ENCODE measurements around the gene ING3. TPM values are rescaled to one million over a fixed set of nuclear protein-coding genes. Genes with fewer than 3 reads are reported as not detected.

Gene ING3
- polyA plus RNA-seq, result 10 to 100 TPM; 29.5 to 33.7 (median 31.4) TPM

- peak; percentile 98 for DNase-seq
These were observed at the start of gene ING3 for GRCh38 chr7:120950539-120951308. TSS of gene ING3 (plus strand) at chr7:120950777. CDS start at chr7:120950897, 120 bp downstream.

GRCh38 chr7:120915314-120916105, 35.1 kb upstream of the ING3 start:
- no peak for DNase-seq
- no peak overlapping the region for H3K4me3 Mint-ChIP-seq
- H3K9me3 Mint-ChIP-seq, result peaks cover 0 to 6% (median 0%) of the 10 kb centered on the region in 6 donors
- H3K27me3 Mint-ChIP-seq (ENCODE audit: low read depth in 3 of 3), result peaks cover 0 to 7% (median 6%) of the 10 kb centered on the region in 3 donors
- H3K36me3 Mint-ChIP-seq, result no peaks in the 10 kb centered on the region
- no peaks in the 10 kb centered on the region for H3K4me1 Mint-ChIP-seq
- H3K27ac Mint-ChIP-seq, result no peak overlapping the region

More at GRCh38 chr7:120950539-120951308, at the start of gene ING3:
- Mint-ChIP-seq H3K36me3 (peaks cover 4 to 6% (median 6%) of the 10 kb centered on the region in 3 donors), H3K4me1 (peaks cover 28 to 40% of the 10 kb centered on the region in 2 donors), H3K27ac (peak within 1 kb of the TSS; percentile 98 to 99 (median 98)), H3K27me3 (ENCODE audit: low read depth in 3 of 3) (peaks cover 13 to 16% (median 14%) of the 10 kb centered on the region in 3 donors), H3K4me3 (peak within 1 kb of the TSS; percentile 91 to 99 (median 97)), H3K9me3 (peaks cover 0 to 2% (median 0%) of the 10 kb centered on the region in 6 donors)

GRCh38 chr7:120916121-120916520, 34.5 kb upstream of the ING3 start:
- Mint-ChIP-seq H3K27ac (no peak overlapping the region), H3K9me3 (peaks cover 0 to 6% (median 0%) of the 10 kb centered on the region in 6 donors), H3K27me3 (ENCODE audit: low read depth in 3 of 3) (peaks cover 0 to 7% (median 6%) of the 10 kb centered on the region in 3 donors), H3K4me3 (no peak overlapping the region), H3K4me1 (no peaks in the 10 kb centered on the region), H3K36me3 (no peaks in the 10 kb centered on the region)
- no peak for DNase-seq

- Mint-ChIP-seq H3K4me1 (no peaks in the 10 kb centered on the region), H3K4me3 (no peak overlapping the region), H3K27ac (no peak overlapping the region), H3K9me3 (peaks cover 0 to 6% (median 0%) of the 10 kb centered on the region in 6 donors), H3K36me3 (no peaks in the 10 kb centered on the region), H3K27me3 (ENCODE audit: low read depth in 3 of 3) (peaks cover 0 to 7% (median 6%) of the 10 kb centered on the region in 3 donors)
- DNase-seq, result no peak
These were observed 34.0 kb upstream of the ING3 start for GRCh38 chr7:120916538-120916937.

- H3K4me3 Mint-ChIP-seq, result no peak overlapping the region
- H3K9me3 Mint-ChIP-seq, result peaks cover 0 to 3% (median 0%) of the 10 kb centered on the region in 6 donors
- H3K27me3 Mint-ChIP-seq (ENCODE audit: low read depth in 3 of 3), result peaks cover 0 to 6% (median 5%) of the 10 kb centered on the region in 3 donors
- H3K27ac Mint-ChIP-seq, result no peak overlapping the region
- DNase-seq, result no peak
- H3K4me1 Mint-ChIP-seq, result no peaks in the 10 kb centered on the region
- no peaks in the 10 kb centered on the region for H3K36me3 Mint-ChIP-seq
These were observed 31.1 kb upstream of the ING3 start for GRCh38 chr7:120919466-120919865.

- H3K36me3 Mint-ChIP-seq, result no peaks in the 10 kb centered on the region
- H3K27me3 Mint-ChIP-seq (ENCODE audit: low read depth in 3 of 3), result peaks cover 0 to 10% (median 8%) of the 10 kb centered on the region in 3 donors
- no peak for DNase-seq
- H3K4me3 Mint-ChIP-seq, result no peak overlapping the region
- H3K4me1 Mint-ChIP-seq, result no peaks in the 10 kb centered on the region
- peaks cover 0 to 3% (median 0%) of the 10 kb centered on the region in 6 donors for H3K9me3 Mint-ChIP-seq
- H3K27ac Mint-ChIP-seq, result no peak overlapping the region
These were observed 30.5 kb upstream of the ING3 start for GRCh38 chr7:120920034-120920433.

- DNase-seq, result no peak
- H3K4me1 Mint-ChIP-seq, result no peaks in the 10 kb centered on the region
- peaks cover 0 to 13% (median 9%) of the 10 kb centered on the region in 3 donors for H3K27me3 Mint-ChIP-seq (ENCODE audit: low read depth in 3 of 3)
- no peak overlapping the region for H3K27ac Mint-ChIP-seq
- H3K4me3 Mint-ChIP-seq, result no peak overlapping the region
- no peaks in the 10 kb centered on the region for H3K36me3 Mint-ChIP-seq
- peaks cover 0 to 3% (median 0%) of the 10 kb centered on the region in 6 donors for H3K9me3 Mint-ChIP-seq
These were observed 29.8 kb upstream of the ING3 start for GRCh38 chr7:120920591-120921274.

GRCh38 chr7:120924837-120925236, 25.7 kb upstream of the ING3 start:
- no peak for DNase-seq
- Mint-ChIP-seq H3K27ac (no peak overlapping the region), H3K36me3 (no peaks in the 10 kb centered on the region)

GRCh38 chr7:120925392-120925791, 25.2 kb upstream of the ING3 start:
- H3K9me3 Mint-ChIP-seq, result no peaks in the 10 kb centered on the region
- H3K36me3 Mint-ChIP-seq, result no peaks in the 10 kb centered on the region
- no peaks in the 10 kb centered on the region for H3K4me1 Mint-ChIP-seq
- H3K4me3 Mint-ChIP-seq, result no peak overlapping the region
- DNase-seq, result no peak
- H3K27me3 Mint-ChIP-seq (ENCODE audit: low read depth in 3 of 3), result peaks cover 0 to 8% (median 7%) of the 10 kb centered on the region in 3 donors
- no peak overlapping the region for H3K27ac Mint-ChIP-seq

More at GRCh38 chr7:120924837-120925236, 25.7 kb upstream of the ING3 start:
- Mint-ChIP-seq H3K9me3 (peaks cover 0 to 3% (median 0%) of the 10 kb centered on the region in 6 donors), H3K4me3 (no peak overlapping the region), H3K27me3 (ENCODE audit: low read depth in 3 of 3) (peaks cover 0 to 11% (median 7%) of the 10 kb centered on the region in 3 donors), H3K4me1 (no peaks in the 10 kb centered on the region)

- peaks cover 0 to 9% (median 8%) of the 10 kb centered on the region in 3 donors for H3K27me3 Mint-ChIP-seq (ENCODE audit: low read depth in 3 of 3)
- H3K4me1 Mint-ChIP-seq, result no peaks in the 10 kb centered on the region
- no peaks in the 10 kb centered on the region for H3K36me3 Mint-ChIP-seq
- H3K27ac Mint-ChIP-seq, result no peak overlapping the region
- no peak overlapping the region for H3K4me3 Mint-ChIP-seq
- DNase-seq, result no peak
- no peaks in the 10 kb centered on the region for H3K9me3 Mint-ChIP-seq
These were observed 23.6 kb upstream of the ING3 start for GRCh38 chr7:120926943-120927346.

GRCh38 chr7:120927454-120928103, 23.0 kb upstream of the ING3 start:
- no peak for DNase-seq
- Mint-ChIP-seq H3K9me3 (no peaks in the 10 kb centered on the region), H3K36me3 (no peaks in the 10 kb centered on the region), H3K4me3 (no peak overlapping the region), H3K27ac (no peak overlapping the region), H3K4me1 (no peaks in the 10 kb centered on the region), H3K27me3 (ENCODE audit: low read depth in 3 of 3) (peaks cover 0 to 9% (median 8%) of the 10 kb centered on the region in 3 donors)

- no peaks in the 10 kb centered on the region for H3K36me3 Mint-ChIP-seq
- H3K4me3 Mint-ChIP-seq, result no peak overlapping the region
- H3K9me3 Mint-ChIP-seq, result no peaks in the 10 kb centered on the region
- DNase-seq, result no peak
- no peaks in the 10 kb centered on the region for H3K4me1 Mint-ChIP-seq
- no peak overlapping the region for H3K27ac Mint-ChIP-seq
- peaks cover 0 to 8% (median 6%) of the 10 kb centered on the region in 3 donors for H3K27me3 Mint-ChIP-seq (ENCODE audit: low read depth in 3 of 3)
These were observed 19.3 kb upstream of the ING3 start for GRCh38 chr7:120931243-120931642.

GRCh38 chr7:120933475-120933874, 17.1 kb upstream of the ING3 start:
- H3K27me3 Mint-ChIP-seq (ENCODE audit: low read depth in 3 of 3), result peaks cover 0 to 10% (median 2%) of the 10 kb centered on the region in 3 donors
- no peaks in the 10 kb centered on the region for H3K36me3 Mint-ChIP-seq

More at GRCh38 chr7:120933475-120933874, 17.1 kb upstream of the ING3 start:
- no peak for DNase-seq
- Mint-ChIP-seq H3K27ac (no peak overlapping the region), H3K9me3 (no peaks in the 10 kb centered on the region), H3K4me1 (no peaks in the 10 kb centered on the region), H3K4me3 (no peak overlapping the region)
